Nephron (organoid): ENCODE measurements around the gene SS18.

Source experiments
- H3K27ac Mint-ChIP-seq, 3 experiments: 2 replicates each; pipeline ENCODE4 v1.8.0; 2020; ENCODE audit warnings: mixed read lengths in 3 of 3, mild to moderate bottlenecking in 2 of 3, moderate library complexity in 1 of 3
- H3K27me3 Mint-ChIP-seq: 2 replicates; pipeline ENCODE4 v1.8.0; 2021; ENCODE audit warnings: low read depth, mild to moderate bottlenecking, moderate library complexity, mixed read lengths
- H3K36me3 Mint-ChIP-seq: 2 replicates; pipeline ENCODE4 v1.8.0; 2020; ENCODE audit warnings: low read depth, mixed read lengths
- H3K4me1 Mint-ChIP-seq: 2 replicates; pipeline ENCODE4 v1.8.0; 2020; ENCODE audit warnings: mixed read lengths
- H3K4me3 Mint-ChIP-seq, 3 experiments: 2 replicates each; pipeline ENCODE4 v1.8.0; 2020; ENCODE audit warnings: mild to moderate bottlenecking in 3 of 3, mixed read lengths in 3 of 3, moderate library complexity in 2 of 3
- H3K9me3 Mint-ChIP-seq: 2 replicates; pipeline ENCODE4 v1.8.0; 2020; ENCODE audit warnings: mixed read lengths
- TF ChIP-seq, protein P1 (sequence below), 3 experiments: fragments of 200-600 bp; sonication (generic); IDR thresholded peaks; one replicate each; pipeline ENCODE4 v1.5.0; 2021; ENCODE audit warnings: antibody characterized with exemption in 3 of 3; ENCODE audit not compliant: unreplicated experiment in 3 of 3

The SS18 gene

DNA sequence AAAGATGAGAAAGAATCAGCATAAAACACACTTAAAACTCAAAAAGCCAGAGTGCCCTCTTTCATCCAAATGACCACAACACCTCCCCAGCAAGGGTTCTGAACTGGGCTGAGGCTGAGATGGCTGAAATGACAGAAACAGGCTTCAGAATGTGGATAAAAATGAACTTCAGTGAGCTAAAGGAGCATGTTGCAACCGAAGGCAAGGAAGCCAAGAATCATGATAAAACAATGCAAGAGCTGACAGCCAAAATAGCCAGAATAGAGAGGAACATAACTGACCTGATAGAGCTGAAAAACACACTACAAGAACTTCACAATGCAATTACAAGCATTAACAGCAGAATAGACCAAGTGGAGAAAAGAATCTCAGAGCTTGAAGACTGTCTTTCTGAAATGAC is 31.1 kb upstream of the SS18 start:
- H3K27me3 Mint-ChIP-seq = peaks cover 4% of the 10 kb centered on the region
- H3K4me3 Mint-ChIP-seq = no peak overlapping the region
- TF ChIP-seq, protein P1, sequence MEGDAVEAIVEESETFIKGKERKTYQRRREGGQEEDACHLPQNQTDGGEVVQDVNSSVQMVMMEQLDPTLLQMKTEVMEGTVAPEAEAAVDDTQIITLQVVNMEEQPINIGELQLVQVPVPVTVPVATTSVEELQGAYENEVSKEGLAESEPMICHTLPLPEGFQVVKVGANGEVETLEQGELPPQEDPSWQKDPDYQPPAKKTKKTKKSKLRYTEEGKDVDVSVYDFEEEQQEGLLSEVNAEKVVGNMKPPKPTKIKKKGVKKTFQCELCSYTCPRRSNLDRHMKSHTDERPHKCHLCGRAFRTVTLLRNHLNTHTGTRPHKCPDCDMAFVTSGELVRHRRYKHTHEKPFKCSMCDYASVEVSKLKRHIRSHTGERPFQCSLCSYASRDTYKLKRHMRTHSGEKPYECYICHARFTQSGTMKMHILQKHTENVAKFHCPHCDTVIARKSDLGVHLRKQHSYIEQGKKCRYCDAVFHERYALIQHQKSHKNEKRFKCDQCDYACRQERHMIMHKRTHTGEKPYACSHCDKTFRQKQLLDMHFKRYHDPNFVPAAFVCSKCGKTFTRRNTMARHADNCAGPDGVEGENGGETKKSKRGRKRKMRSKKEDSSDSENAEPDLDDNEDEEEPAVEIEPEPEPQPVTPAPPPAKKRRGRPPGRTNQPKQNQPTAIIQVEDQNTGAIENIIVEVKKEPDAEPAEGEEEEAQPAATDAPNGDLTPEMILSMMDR (IDR thresholded peaks at IDR 0.05; ENCODE audit: unreplicated experiment in 3 of 3) = no peak
- peaks cover 29% of the 10 kb centered on the region for H3K9me3 Mint-ChIP-seq
- no peaks in the 10 kb centered on the region for H3K36me3 Mint-ChIP-seq
- H3K4me1 Mint-ChIP-seq = no peaks in the 10 kb centered on the region
- no peak overlapping the region for H3K27ac Mint-ChIP-seq

DNA sequence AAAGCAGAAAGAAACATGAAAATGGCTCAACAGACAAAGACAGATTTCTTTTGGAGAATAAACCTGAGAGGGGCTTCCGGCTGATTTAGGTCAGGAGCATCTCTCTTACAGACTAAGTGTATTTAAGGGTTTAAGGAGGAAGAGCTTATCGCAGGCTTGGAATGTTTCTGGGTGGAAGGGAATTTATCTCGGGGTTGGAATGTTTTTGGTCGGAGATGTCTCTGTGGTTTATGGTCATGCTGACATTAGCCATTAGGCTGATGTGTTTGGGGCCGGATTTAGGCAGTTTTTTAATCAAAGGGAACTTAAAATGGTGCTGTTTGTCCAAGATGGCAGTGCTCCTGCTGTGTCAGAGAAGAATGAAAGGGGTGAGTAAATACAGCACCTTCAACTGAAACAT is 28.8 kb upstream of the SS18 start:
- peaks cover 32% of the 10 kb centered on the region for H3K9me3 Mint-ChIP-seq
- no peak overlapping the region for H3K4me3 Mint-ChIP-seq
- TF ChIP-seq, protein P1 (IDR thresholded peaks at IDR 0.05; ENCODE audit: unreplicated experiment in 3 of 3) = no peak
- H3K27me3 Mint-ChIP-seq = peaks cover 4% of the 10 kb centered on the region
- no peak overlapping the region for H3K27ac Mint-ChIP-seq
- H3K36me3 Mint-ChIP-seq = no peaks in the 10 kb centered on the region
- no peaks in the 10 kb centered on the region for H3K4me1 Mint-ChIP-seq

DNA sequence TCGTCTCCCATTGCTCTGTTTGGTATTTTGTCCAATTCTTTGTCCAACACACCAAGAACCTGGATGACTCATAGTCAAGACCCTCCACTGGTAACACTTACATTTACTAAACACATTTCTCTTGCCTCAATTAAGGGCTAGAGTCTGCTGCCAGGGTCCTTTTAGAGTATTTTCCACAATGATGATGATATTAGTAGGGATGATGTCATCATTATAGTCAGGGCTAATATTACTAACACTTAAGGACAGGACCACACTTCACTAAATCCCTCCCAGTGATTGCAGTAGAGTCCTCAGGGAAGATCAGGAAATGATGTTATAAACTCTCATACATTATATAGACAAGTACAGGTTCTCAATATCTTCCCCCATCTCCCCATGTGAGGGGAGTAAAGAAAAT is 13.6 kb upstream of the SS18 start:
- peaks cover 9% of the 10 kb centered on the region for H3K9me3 Mint-ChIP-seq
- no peaks in the 10 kb centered on the region for H3K36me3 Mint-ChIP-seq
- no peaks in the 10 kb centered on the region for H3K4me1 Mint-ChIP-seq
- no peaks in the 10 kb centered on the region for H3K27me3 Mint-ChIP-seq
- TF ChIP-seq, protein P1 (IDR thresholded peaks at IDR 0.05; ENCODE audit: unreplicated experiment in 3 of 3) = no peak
- no peak overlapping the region for H3K27ac Mint-ChIP-seq
- H3K4me3 Mint-ChIP-seq = no peak overlapping the region

DNA sequence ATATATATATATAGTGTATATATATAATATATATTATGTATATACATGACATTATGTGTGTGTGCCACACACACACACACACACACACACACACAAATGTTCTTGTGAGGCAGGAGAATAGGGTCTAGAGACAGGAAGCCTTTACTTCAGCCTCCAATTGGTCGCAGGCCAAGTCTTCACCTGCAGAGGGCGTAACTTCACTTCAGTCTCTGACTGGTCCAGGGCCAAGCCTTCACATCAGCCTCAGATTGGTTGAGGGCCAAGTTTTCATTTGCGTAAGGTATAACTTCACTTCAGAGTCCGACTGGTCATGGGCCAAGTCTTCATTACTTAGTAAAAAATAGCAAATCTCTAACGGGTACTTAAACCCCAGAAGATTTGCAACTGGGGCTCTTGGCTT is 13.2 kb upstream of the SS18 start:
- Mint-ChIP-seq H3K27ac (no peak overlapping the region), H3K4me1 (no peaks in the 10 kb centered on the region), H3K4me3 (no peak overlapping the region), H3K27me3 (no peaks in the 10 kb centered on the region), H3K9me3 (peaks cover 6% of the 10 kb centered on the region), H3K36me3 (no peaks in the 10 kb centered on the region)
- TF ChIP-seq, protein P1 (IDR thresholded peaks at IDR 0.05; ENCODE audit: unreplicated experiment in 3 of 3) = no peak

DNA sequence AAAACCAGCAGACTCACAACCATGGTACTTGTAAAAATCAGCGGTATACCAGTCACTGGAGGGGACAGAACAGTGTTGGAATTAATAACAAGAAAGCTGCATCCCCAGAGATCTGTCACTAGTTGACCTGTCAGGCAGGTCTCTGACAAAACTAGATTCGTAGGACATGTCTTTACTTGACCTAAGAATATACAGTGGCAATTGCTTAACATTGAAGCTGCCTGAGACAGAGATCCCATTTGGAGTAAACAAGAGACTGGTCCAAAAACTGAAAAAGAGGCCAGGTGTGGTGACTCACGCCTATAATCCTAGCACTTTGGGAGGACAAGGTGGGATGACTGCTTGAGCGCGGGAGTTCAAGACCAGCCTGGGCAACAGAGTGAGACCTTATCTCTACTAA is 7.2 kb upstream of the SS18 start:
- no peak overlapping the region for H3K27ac Mint-ChIP-seq
- no peak overlapping the region for H3K4me3 Mint-ChIP-seq
- TF ChIP-seq, protein P1 (IDR thresholded peaks at IDR 0.05; ENCODE audit: unreplicated experiment in 3 of 3) = no peak
- H3K4me1 Mint-ChIP-seq = no peaks in the 10 kb centered on the region
- H3K36me3 Mint-ChIP-seq = no peaks in the 10 kb centered on the region
- peaks cover 5% of the 10 kb centered on the region for H3K9me3 Mint-ChIP-seq
- H3K27me3 Mint-ChIP-seq = no peaks in the 10 kb centered on the region

DNA sequence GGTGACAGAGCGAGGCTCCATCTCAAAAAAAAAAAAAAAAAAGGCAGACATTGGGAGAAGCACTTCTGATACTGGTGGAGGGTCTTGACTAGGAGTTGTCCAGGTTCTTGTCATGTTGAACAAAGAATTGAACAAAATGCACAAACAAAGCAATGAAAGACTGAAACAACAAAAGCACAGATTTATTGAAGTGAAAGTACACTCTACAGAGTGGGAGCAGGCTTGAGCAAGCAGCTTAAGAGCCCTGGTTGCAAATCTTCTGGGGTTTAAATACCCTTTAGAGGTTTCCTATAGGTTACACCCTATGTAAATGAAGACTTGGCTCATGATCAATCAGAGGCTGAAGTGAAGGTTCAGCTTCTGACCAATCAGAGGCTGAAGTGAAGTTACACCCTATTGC is 6.4 kb upstream of the SS18 start:
- Mint-ChIP-seq H3K27me3 (no peaks in the 10 kb centered on the region), H3K4me1 (no peaks in the 10 kb centered on the region), H3K9me3 (peaks cover 5% of the 10 kb centered on the region), H3K36me3 (no peaks in the 10 kb centered on the region), H3K4me3 (no peak overlapping the region), H3K27ac (no peak overlapping the region)
- TF ChIP-seq, protein P1 (IDR thresholded peaks at IDR 0.05; ENCODE audit: unreplicated experiment in 3 of 3) = no peak
